Upper lobe of right lung (tissue), 1 donor: ENCODE results near the gene CTSA. TPM values are rescaled to one million over a fixed set of nuclear protein-coding genes. Genes with fewer than 3 reads are reported as not detected.

Experiments used
- ATAC-seq: fragments of 200-7000 bp; cut with Tn5 transposase; one replicate; pipeline ENCODE4 v1.9.1; 2020; ENCODE audit warnings: mild to moderate bottlenecking, moderate library complexity
- DNase-seq: peaks from one replicate; pipeline ENCODE4 v3.0.0-alpha.2; 2020
- H3K27ac ChIP-seq: fragments of 200-600 bp; one replicate; pipeline ENCODE4 v1.8.0; 2022
- H3K27me3 ChIP-seq: fragments of 200-600 bp; one replicate; pipeline ENCODE4 v1.8.0; 2022; ENCODE audit warnings: mild to moderate bottlenecking
- H3K36me3 ChIP-seq: fragments of 200-600 bp; one replicate; pipeline ENCODE4 v1.8.0; 2022
- H3K4me1 ChIP-seq: fragments of 200-600 bp; one replicate; pipeline ENCODE4 v1.8.0; 2022
- H3K4me3 ChIP-seq: fragments of 200-600 bp; one replicate; pipeline ENCODE4 v1.8.0; 2022; ENCODE audit warnings: mild to moderate bottlenecking
- H3K9me3 ChIP-seq: fragments of 200-600 bp; one replicate; pipeline ENCODE4 v1.8.0; 2022
- CTCF ChIP-seq: fragments of 200-600 bp; IDR thresholded peaks from one replicate; pipeline ENCODE4 v1.8.0; 2022; ENCODE audit warnings: antibody characterized with exemption
- intact Hi-C: fragments of 100-400 bp; cut with DNase I; formaldehyde crosslinking; loops from one replicate; pipeline ENCODE4 v1.11.0; 2022
- total RNA-seq: library from RNA; stranded (reverse); fragmentation: NEBNext Ultra II Directional; extraction: Animal tissue kit (Norgen Biotek cat#: 25700); gene quantifications from one replicate; pipeline ENCODE4 v1.2.1, GENCODE V29; 2021
- donor health status: DM: no; HTN: yes; CAD: no; lungs with severe emphysema.

The CTSA gene
- total RNA-seq, 1 donor from 2014 or later: 164 TPM

DNA sequence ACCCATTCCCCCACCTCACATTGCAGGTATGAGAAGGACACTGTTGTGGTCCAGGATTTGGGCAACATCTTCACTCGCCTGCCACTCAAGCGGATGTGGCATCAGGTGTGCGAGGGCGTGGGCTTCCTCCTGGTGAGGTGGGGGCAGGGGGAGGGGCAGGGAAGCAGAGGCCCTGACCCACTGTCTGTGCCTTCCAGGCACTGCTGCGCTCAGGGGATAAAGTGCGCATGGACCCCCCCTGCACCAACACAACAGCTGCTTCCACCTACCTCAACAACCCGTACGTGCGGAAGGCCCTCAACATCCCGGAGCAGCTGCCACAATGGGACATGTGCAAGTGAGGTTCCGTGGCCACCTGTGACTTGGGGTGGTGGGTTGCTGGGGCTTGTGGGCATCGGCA is 3.7 kb downstream of the CTSA start:
- ATAC-seq (no peak), DNase-seq (no peak)
- Histone ChIP-seq H3K27me3 (no peaks in the 10 kb centered on the region), H3K36me3 (peaks cover 55% of the 10 kb centered on the region), H3K9me3 (no peaks in the 10 kb centered on the region), H3K4me1 (peaks cover 8% of the 10 kb centered on the region), H3K4me3 (no peak overlapping the region), H3K27ac (no peak overlapping the region)
- intact Hi-C loops: no loop called here
- TF ChIP-seq CTCF: no peak

DNA sequence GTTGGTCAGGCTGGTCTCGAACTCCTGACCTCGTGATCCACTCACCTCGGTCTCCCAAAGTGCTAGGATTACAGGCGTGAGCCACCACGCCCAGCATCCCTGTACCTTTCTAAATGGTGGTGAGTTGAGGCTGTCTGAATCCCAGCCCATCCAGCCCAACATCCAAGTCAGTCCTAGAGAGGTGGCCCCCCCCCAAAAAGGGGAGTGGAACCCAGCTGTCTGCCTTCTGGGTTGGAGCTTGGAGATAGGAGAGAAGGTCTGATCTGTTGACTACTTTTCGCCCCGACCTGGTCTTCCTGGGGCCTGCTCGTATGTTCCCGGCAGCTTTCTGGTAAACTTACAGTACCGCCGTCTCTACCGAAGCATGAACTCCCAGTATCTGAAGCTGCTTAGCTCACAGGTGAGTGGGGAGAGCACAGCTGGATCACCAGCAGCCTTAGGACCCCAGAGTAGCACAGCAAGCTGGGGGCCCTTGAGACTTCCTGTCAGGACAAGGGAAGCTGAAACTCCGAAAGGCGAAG is 5.6 kb downstream of the CTSA start:
- no peak for TF ChIP-seq CTCF
- H3K4me1 ChIP-seq: peaks cover 7% of the 10 kb centered on the region

DNA sequence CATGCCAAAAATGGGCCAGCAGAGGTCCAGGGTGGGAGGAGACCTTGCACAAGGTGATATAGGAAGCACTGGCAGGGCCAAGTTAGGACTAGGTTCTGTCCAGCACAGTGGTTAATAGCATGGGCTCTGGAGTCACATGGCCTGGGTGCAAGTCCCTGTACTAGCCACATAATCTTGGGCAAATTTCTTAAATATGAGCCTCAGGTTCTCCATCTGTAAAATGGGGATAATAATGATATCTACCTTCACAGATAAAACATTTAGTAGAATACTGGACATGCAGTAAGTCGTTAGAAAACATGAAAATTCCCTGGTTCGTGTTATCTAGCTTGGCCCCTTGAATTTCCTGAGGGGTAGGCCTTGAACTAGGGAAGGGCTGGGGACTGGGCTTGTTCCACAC is 6.2 kb downstream of the CTSA start:
- peaks cover 1% of the 10 kb centered on the region for H3K4me1 ChIP-seq
- intact Hi-C loops: no loop called here
- ATAC-seq (no peak), DNase-seq (no peak)
- H3K9me3 ChIP-seq: no peaks in the 10 kb centered on the region
- no peak overlapping the region for H3K27ac ChIP-seq
- no peak for TF ChIP-seq CTCF
- H3K27me3 ChIP-seq: no peaks in the 10 kb centered on the region
- H3K36me3 ChIP-seq: peaks cover 67% of the 10 kb centered on the region
- H3K4me3 ChIP-seq: no peak overlapping the region

More for the DNA sequence above, 5.6 kb downstream of the CTSA start:
- intact Hi-C loops: no loop called here
- Histone ChIP-seq H3K27me3 (no peaks in the 10 kb centered on the region), H3K9me3 (no peaks in the 10 kb centered on the region), H3K27ac (no peak overlapping the region), H3K4me3 (no peak overlapping the region), H3K36me3 (peaks cover 67% of the 10 kb centered on the region)
- ATAC-seq: no peak
- DNase-seq: no peak

GRCh38 chr20:45897692-45898091 is 6.6 kb downstream of the CTSA start:
- ATAC-seq (no peak), DNase-seq (no peak)
- Histone ChIP-seq H3K9me3 (no peaks in the 10 kb centered on the region), H3K36me3 (peaks cover 67% of the 10 kb centered on the region), H3K4me3 (no peak overlapping the region), H3K4me1 (no peaks in the 10 kb centered on the region), H3K27me3 (no peaks in the 10 kb centered on the region), H3K27ac (no peak overlapping the region)
- TF ChIP-seq CTCF: no peak
- intact Hi-C loops: no loop called here

DNA sequence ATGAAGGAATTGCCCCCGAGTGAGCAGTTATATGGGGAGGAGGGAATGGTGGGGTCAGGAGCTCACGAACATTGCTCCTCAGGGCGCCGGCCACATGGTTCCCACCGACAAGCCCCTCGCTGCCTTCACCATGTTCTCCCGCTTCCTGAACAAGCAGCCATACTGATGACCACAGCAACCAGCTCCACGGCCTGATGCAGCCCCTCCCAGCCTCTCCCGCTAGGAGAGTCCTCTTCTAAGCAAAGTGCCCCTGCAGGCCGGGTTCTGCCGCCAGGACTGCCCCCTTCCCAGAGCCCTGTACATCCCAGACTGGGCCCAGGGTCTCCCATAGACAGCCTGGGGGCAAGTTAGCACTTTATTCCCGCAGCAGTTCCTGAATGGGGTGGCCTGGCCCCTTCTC is 7.2 kb downstream of the CTSA start:
- intact Hi-C loops: no loop called here
- Histone ChIP-seq H3K9me3 (no peaks in the 10 kb centered on the region), H3K4me3 (no peak overlapping the region), H3K36me3 (peaks cover 67% of the 10 kb centered on the region), H3K27ac (no peak overlapping the region), H3K4me1 (no peaks in the 10 kb centered on the region), H3K27me3 (no peaks in the 10 kb centered on the region)
- no peak for DNase-seq
- TF ChIP-seq CTCF: no peak
- ATAC-seq: no peak
